ENCODE measurements around the gene FCN1.

- TF ChIP-seq CTCF (conservative IDR thresholded peaks at IDR 0.05; ENCODE audit: low read depth, low read length), result no peak
- no peak for TF ChIP-seq EZH2phosphoT487 (IDR thresholded peaks at IDR 0.05; ENCODE audit: borderline replicate concordance, low read length)
Observed at GRCh38 chr9:134895908-134896833, 21.5 kb downstream of the FCN1 start.
